ENCODE data around the gene LAMA5. TPM values are rescaled to one million over a fixed set of nuclear protein-coding genes. Genes with fewer than 3 reads are reported as not detected.
A peak's percentile ranks its signal among the peaks of the same experiment; 100 is the strongest.

LAMA5 gene
- total RNA-seq, 4 donors from 2014 or later, result 95.2 to 230 (median 139) TPM

- Histone ChIP-seq H3K27ac (peak overlapping the region in 1 of 4 donors; percentile 41), H3K36me3 (peaks cover 10 to 99% (median 25%) of the 10 kb centered on the region in 3 donors)
These were observed 56.0 kb downstream of the LAMA5 start for GRCh38 chr20:62311150-62311549.

GRCh38 chr20:62310757-62311121, 56.4 kb downstream of the LAMA5 start:
- Histone ChIP-seq H3K27me3 (no peaks in the 10 kb centered on the region), H3K4me1 (peaks cover 0 to 15% (median 0%) of the 10 kb centered on the region in 4 donors), H3K27ac (peak overlapping the region in 1 of 4 donors; percentile 41), H3K36me3 (peaks cover 10 to 99% (median 28%) of the 10 kb centered on the region in 3 donors), H3K9me3 (no peaks in the 10 kb centered on the region), H3K4me3 (no peak overlapping the region)
- TF ChIP-seq EP300 (IDR thresholded peaks at IDR 0.05) (no peak), POLR2A (IDR thresholded peaks at IDR 0.05) (no peak)
- TF ChIP-seq, protein P1, sequence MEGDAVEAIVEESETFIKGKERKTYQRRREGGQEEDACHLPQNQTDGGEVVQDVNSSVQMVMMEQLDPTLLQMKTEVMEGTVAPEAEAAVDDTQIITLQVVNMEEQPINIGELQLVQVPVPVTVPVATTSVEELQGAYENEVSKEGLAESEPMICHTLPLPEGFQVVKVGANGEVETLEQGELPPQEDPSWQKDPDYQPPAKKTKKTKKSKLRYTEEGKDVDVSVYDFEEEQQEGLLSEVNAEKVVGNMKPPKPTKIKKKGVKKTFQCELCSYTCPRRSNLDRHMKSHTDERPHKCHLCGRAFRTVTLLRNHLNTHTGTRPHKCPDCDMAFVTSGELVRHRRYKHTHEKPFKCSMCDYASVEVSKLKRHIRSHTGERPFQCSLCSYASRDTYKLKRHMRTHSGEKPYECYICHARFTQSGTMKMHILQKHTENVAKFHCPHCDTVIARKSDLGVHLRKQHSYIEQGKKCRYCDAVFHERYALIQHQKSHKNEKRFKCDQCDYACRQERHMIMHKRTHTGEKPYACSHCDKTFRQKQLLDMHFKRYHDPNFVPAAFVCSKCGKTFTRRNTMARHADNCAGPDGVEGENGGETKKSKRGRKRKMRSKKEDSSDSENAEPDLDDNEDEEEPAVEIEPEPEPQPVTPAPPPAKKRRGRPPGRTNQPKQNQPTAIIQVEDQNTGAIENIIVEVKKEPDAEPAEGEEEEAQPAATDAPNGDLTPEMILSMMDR (IDR thresholded peaks at IDR 0.05), result no peak
- 71% methylated on average over 21 to 25 of the region's 25 CpGs for WGBS, 2 donors
- DNase-seq (ENCODE audit: low spot score in 2 of 2), result no peak

More at GRCh38 chr20:62311150-62311549, 56.0 kb downstream of the LAMA5 start:
- 90 to 96% methylated on average over 16 to 18 of the region's 18 CpGs for whole genome bisulfite sequencing, 2 donors
- DNase-seq (ENCODE audit: low spot score in 2 of 2), result no peak
- Histone ChIP-seq H3K4me1 (peaks cover 0 to 11% (median 0%) of the 10 kb centered on the region in 4 donors), H3K27me3 (no peaks in the 10 kb centered on the region), H3K4me3 (no peak overlapping the region), H3K9me3 (no peaks in the 10 kb centered on the region)
- TF ChIP-seq, protein P1 (IDR thresholded peaks at IDR 0.05), result no peak
- no peak for TF ChIP-seq EP300 (IDR thresholded peaks at IDR 0.05)
- no peak for TF ChIP-seq POLR2A (IDR thresholded peaks at IDR 0.05)

DNA sequence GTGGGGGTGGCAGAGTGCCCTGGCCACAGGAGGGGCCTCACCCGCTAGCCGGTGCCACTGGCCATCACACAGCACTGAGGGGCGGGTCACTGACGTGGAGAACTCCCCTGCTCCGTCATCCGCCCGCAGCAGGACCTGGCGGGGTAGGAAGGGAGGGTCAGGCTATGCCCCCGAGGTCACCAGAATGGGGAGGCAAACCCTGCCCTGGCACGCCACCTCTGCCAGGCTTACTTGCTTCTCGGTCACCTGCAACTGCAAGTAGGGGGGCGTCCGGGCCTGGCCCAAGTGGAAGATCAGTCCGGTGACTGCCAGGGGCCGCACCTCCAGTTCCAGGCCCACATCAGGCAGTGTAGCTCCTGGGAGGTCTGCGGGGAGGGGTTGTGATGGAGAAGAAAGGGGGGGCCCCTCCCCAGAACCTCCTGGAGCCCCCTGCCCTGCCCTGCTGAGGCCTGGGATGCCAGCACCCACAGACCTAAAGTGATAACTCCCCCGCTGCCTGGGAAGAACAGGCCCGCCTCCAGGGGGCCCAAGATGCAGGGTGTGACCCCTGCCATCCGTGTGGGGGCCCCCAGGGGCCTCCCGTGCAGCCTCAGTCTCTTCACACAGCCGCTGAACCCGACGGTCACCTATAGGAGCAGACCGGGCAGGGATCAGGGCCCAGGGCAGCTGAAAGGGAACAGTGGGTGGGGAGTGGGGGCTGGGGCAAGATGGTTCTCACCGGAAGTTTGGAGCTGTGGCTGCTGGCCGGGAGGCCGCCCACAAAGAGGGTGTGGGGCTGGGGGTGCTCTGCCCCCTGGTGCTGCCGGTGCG, 57.0 kb downstream of the LAMA5 start:
- Histone ChIP-seq H3K4me3 (no peak overlapping the region), H3K4me1 (peaks cover 0 to 20% (median 3%) of the 10 kb centered on the region in 4 donors), H3K9me3 (no peaks in the 10 kb centered on the region), H3K27ac (peak overlapping the region in 1 of 4 donors; percentile 41), H3K27me3 (no peaks in the 10 kb centered on the region), H3K36me3 (peaks cover 10 to 99% (median 28%) of the 10 kb centered on the region in 3 donors)
- TF ChIP-seq POLR2A (IDR thresholded peaks at IDR 0.05) (no peak), EP300 (IDR thresholded peaks at IDR 0.05) (no peak)
- TF ChIP-seq, protein P1 (IDR thresholded peaks at IDR 0.05), result no peak
- 80 to 87% methylated on average over 11 to 29 of the region's 29 CpGs for WGBS, 2 donors
- no peak for DNase-seq (ENCODE audit: low spot score in 2 of 2)

DNA sequence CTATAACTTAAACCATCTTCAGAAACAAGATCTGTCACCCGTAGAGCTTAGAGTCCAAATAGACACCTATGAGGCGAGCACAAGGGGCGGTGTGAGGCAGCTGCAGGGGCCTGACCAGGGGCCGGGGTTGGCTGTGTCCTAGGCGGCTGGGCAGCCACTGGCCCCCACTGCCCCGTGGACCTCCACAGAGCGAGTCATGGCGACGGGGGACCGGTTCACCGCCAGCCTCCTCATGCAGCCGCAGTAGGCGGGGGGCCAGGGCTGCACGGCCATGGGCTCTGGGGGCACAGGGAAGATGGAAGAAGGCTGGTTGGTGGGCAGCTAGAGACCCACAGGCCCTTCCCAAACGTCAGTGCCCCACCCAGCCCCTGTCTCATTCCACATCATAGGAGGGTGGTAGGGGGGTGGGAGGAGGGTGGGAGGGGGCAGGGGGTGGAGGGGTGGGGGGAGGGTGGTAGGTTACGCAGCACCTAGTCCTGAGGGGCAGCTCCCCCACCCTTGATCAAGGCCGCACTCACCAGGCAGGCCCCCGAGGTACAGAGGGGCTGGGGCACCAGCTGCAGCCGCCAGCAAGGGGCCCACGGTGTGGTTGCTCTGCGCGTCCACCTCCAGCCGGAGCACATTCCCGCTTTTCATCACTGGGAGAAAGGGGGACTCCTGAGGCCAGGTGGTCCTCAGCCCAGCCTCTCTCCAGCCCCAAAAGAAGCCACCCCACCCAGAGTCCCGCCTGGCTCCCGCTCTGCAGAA, 57.7 kb downstream of the LAMA5 start:
- WGBS, 2 donors, result 82 to 86% methylated on average over 25 of the region's 26 CpGs
- peaks cover 0 to 28% (median 11%) of the 10 kb centered on the region in 4 donors for H3K4me1 ChIP-seq
- TF ChIP-seq, protein P1 (IDR thresholded peaks at IDR 0.05), result no peak
- TF ChIP-seq POLR2A (IDR thresholded peaks at IDR 0.05), result no peak
- no peak for TF ChIP-seq EP300 (IDR thresholded peaks at IDR 0.05)
- H3K9me3 ChIP-seq, result no peaks in the 10 kb centered on the region
- DNase-seq (ENCODE audit: low spot score in 2 of 2), result no peak
- no peaks in the 10 kb centered on the region for H3K27me3 ChIP-seq
- H3K27ac ChIP-seq, result no peak overlapping the region
- H3K36me3 ChIP-seq, result peaks cover 10 to 99% (median 28%) of the 10 kb centered on the region in 3 donors
- no peak overlapping the region for H3K4me3 ChIP-seq
